BLaER1 (cell line): ENCODE data around the gene ARHGAP4.

Experiments used
- H3K27ac ChIP-seq: shearing (Covaris generic); formaldehyde crosslinking; 2 replicates; pipeline ENCODE4 v1.8.1; 2022
- H3K27me3 ChIP-seq: shearing (Covaris generic); formaldehyde crosslinking; 2 replicates; pipeline ENCODE4 v1.8.1; 2022
- H3K36me3 ChIP-seq: shearing (Covaris generic); formaldehyde crosslinking; 2 replicates; pipeline ENCODE4 v1.8.1; 2022
- H3K4me1 ChIP-seq: shearing (Covaris generic); formaldehyde crosslinking; 2 replicates; pipeline ENCODE4 v1.8.1; 2022
- H3K4me2 ChIP-seq: shearing (Covaris generic); formaldehyde crosslinking; 2 replicates; pipeline ENCODE4 v1.8.1; 2022
- H3K4me3 ChIP-seq: shearing (Covaris generic); formaldehyde crosslinking; 2 replicates; pipeline ENCODE4 v1.8.1; 2022
- H3K9ac ChIP-seq: shearing (Covaris generic); formaldehyde crosslinking; 2 replicates; pipeline ENCODE4 v1.8.1; 2022
- H3K9me3 ChIP-seq: shearing (Covaris generic); formaldehyde crosslinking; 2 replicates; pipeline ENCODE4 v1.8.1; 2022
- H4K20me1 ChIP-seq: shearing (Covaris generic); formaldehyde crosslinking; 2 replicates; pipeline ENCODE4 v1.8.1; 2022
- Cebpa-rat ChIP-seq: shearing (Covaris generic); IDR thresholded peaks from 2 replicates; pipeline ENCODE4 v1.8.1; 2022

ARHGAP4 gene

GRCh38 chrX:153871946-153872878, 53.9 kb downstream of the ARHGAP4 start:
- Histone ChIP-seq H3K4me2 (no peak overlapping the region), H4K20me1 (peaks cover 68% of the 10 kb centered on the region), H3K27ac (no peak overlapping the region), H3K9me3 (no peaks in the 10 kb centered on the region), H3K4me1 (peaks cover 19% of the 10 kb centered on the region), H3K9ac (no peak overlapping the region), H3K4me3 (no peak overlapping the region), H3K36me3 (peaks cover 17% of the 10 kb centered on the region; the same call in 1 of the 2 replicates), H3K27me3 (peaks cover 54% of the 10 kb centered on the region)
- TF ChIP-seq Cebpa-rat, result no peak

GRCh38 chrX:153871451-153871850, 54.6 kb downstream of the ARHGAP4 start:
- H3K4me3 ChIP-seq, result no peak overlapping the region
- no peak overlapping the region for H3K27ac ChIP-seq
- H3K36me3 ChIP-seq, result peaks cover 22% of the 10 kb centered on the region; the same call in 1 of the 2 replicates
- peaks cover 11% of the 10 kb centered on the region; the same call in 1 of the 2 replicates for H3K4me1 ChIP-seq
- H3K9ac ChIP-seq, result no peak overlapping the region
- peaks cover 63% of the 10 kb centered on the region for H4K20me1 ChIP-seq
- peaks cover 61% of the 10 kb centered on the region for H3K27me3 ChIP-seq
- no peak overlapping the region for H3K4me2 ChIP-seq
- no peaks in the 10 kb centered on the region; the same call in 1 of the 2 replicates for H3K9me3 ChIP-seq
- no peak for TF ChIP-seq Cebpa-rat

- Histone ChIP-seq H3K4me1 (peaks cover 8% of the 10 kb centered on the region; the same call in 1 of the 2 replicates), H3K9ac (no peak overlapping the region), H4K20me1 (peaks cover 58% of the 10 kb centered on the region), H3K27me3 (peaks cover 65% of the 10 kb centered on the region), H3K9me3 (no peaks in the 10 kb centered on the region; the same call in 1 of the 2 replicates), H3K36me3 (peaks cover 22% of the 10 kb centered on the region; the same call in 1 of the 2 replicates), H3K27ac (no peak overlapping the region), H3K4me2 (no peak overlapping the region), H3K4me3 (no peak overlapping the region)
- TF ChIP-seq Cebpa-rat, result no peak
These were observed 55.2 kb downstream of the ARHGAP4 start for GRCh38 chrX:153870791-153871360.

- Histone ChIP-seq H3K4me3 (no peak overlapping the region), H3K4me1 (peaks cover 8% of the 10 kb centered on the region; the same call in 1 of the 2 replicates), H3K9ac (no peak overlapping the region), H3K9me3 (no peaks in the 10 kb centered on the region; the same call in 1 of the 2 replicates), H3K27ac (no peak overlapping the region), H3K27me3 (peaks cover 69% of the 10 kb centered on the region), H4K20me1 (peaks cover 62% of the 10 kb centered on the region), H3K36me3 (peaks cover 22% of the 10 kb centered on the region; the same call in 1 of the 2 replicates), H3K4me2 (peak overlapping the region; percentile 5; the same call in 1 of the 2 replicates)
- no peak for TF ChIP-seq Cebpa-rat
These were observed 55.8 kb downstream of the ARHGAP4 start for GRCh38 chrX:153870288-153870690.

DNA sequence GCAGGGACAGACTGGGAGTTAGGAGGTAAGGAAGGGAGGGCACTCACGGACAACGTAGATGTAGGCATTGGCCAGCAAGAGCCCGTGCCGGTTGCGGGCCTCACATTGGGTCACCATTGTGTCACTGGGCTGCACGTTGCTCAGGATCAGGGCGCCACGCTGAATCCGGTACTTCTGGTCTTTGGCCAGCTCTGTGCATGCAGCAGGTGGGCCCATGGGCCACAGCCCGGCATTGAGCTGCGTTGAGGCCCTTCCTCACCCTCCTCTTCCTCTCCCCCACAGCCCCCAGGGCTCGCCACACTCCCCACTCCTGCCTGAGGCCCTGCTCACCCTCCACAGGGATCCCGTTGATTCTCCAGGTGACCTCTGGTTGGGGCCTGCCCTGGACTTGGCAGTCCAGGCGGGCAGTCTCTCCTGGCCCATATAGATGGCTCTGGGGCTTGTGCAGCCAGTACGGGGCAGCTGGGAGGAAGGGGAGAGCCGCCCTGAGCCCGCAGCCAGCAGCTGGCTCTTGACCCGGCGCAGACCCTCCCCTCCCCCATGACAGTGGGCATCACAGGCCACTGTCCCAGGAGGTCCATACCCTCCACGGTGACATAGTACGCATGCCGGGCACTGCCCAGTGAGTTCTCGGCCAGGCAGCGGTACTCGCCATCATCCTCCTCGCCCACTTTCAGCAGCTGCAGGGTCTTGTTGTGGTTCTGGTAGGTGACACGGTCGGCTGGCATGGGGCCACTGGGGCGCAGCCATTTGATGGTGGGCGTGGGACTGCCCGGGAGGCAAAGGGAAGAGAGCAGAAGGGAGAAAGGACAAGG, 56.4 kb downstream of the ARHGAP4 start:
- TF ChIP-seq Cebpa-rat, result no peak
- H3K9ac ChIP-seq, result no peak overlapping the region
- H3K4me1 ChIP-seq, result peaks cover 13% of the 10 kb centered on the region
- no peak overlapping the region for H3K27ac ChIP-seq
- peak overlapping the region; percentile 5; the same call in 1 of the 2 replicates for H3K4me2 ChIP-seq
- peaks cover 22% of the 10 kb centered on the region; the same call in 1 of the 2 replicates for H3K36me3 ChIP-seq
- H4K20me1 ChIP-seq, result peaks cover 62% of the 10 kb centered on the region
- no peaks in the 10 kb centered on the region; the same call in 1 of the 2 replicates for H3K9me3 ChIP-seq
- H3K4me3 ChIP-seq, result no peak overlapping the region
- H3K27me3 ChIP-seq, result peaks cover 71% of the 10 kb centered on the region

- H4K20me1 ChIP-seq, result peaks cover 60% of the 10 kb centered on the region
- H3K4me2 ChIP-seq, result no peak overlapping the region
- no peaks in the 10 kb centered on the region; the same call in 1 of the 2 replicates for H3K9me3 ChIP-seq
- peaks cover 22% of the 10 kb centered on the region; the same call in 1 of the 2 replicates for H3K36me3 ChIP-seq
- no peak overlapping the region for H3K4me3 ChIP-seq
- H3K9ac ChIP-seq, result no peak overlapping the region
- H3K27me3 ChIP-seq, result peaks cover 71% of the 10 kb centered on the region
- TF ChIP-seq Cebpa-rat, result no peak
- no peak overlapping the region for H3K27ac ChIP-seq
- H3K4me1 ChIP-seq, result peaks cover 22% of the 10 kb centered on the region
These were observed 57.2 kb downstream of the ARHGAP4 start for GRCh38 chrX:153868576-153869472.

- H4K20me1 ChIP-seq, result peaks cover 59% of the 10 kb centered on the region
- H3K9ac ChIP-seq, result no peak overlapping the region
- no peak overlapping the region for H3K4me2 ChIP-seq
- TF ChIP-seq Cebpa-rat, result no peak
- no peak overlapping the region for H3K27ac ChIP-seq
- H3K27me3 ChIP-seq, result peaks cover 71% of the 10 kb centered on the region
- no peak overlapping the region for H3K4me3 ChIP-seq
- H3K9me3 ChIP-seq, result no peaks in the 10 kb centered on the region; the same call in 1 of the 2 replicates
- peaks cover 22% of the 10 kb centered on the region; the same call in 1 of the 2 replicates for H3K36me3 ChIP-seq
- H3K4me1 ChIP-seq, result peaks cover 34% of the 10 kb centered on the region
These were observed 58.4 kb downstream of the ARHGAP4 start for GRCh38 chrX:153867671-153868070.

DNA sequence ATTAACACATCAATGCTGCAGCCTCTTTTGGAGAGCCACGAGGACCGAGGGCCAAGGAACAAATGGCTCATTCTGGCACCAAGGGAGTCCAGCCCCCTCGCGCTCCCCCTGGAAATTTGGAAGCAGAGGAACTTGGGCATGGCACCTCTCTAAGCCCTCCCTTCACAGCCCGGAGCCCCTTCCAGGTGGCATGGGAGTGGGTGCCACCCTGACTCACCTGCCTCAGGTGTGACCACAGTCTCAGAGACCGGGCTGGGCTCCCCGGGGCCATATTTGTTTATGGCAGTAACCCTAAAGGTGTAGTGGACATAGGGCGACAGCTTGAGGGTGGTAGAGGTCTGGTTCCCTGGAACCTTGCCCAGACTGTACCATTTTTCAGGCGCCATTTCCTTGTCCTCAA, 58.9 kb downstream of the ARHGAP4 start:
- Histone ChIP-seq H3K36me3 (peaks cover 22% of the 10 kb centered on the region; the same call in 1 of the 2 replicates), H3K4me3 (no peak overlapping the region), H3K4me1 (peaks cover 35% of the 10 kb centered on the region), H3K9ac (no peak overlapping the region), H3K4me2 (no peak overlapping the region), H3K27me3 (peaks cover 71% of the 10 kb centered on the region), H3K9me3 (no peaks in the 10 kb centered on the region; the same call in 1 of the 2 replicates), H3K27ac (no peak overlapping the region), H4K20me1 (peaks cover 59% of the 10 kb centered on the region; the same call in 1 of the 2 replicates)
- no peak for TF ChIP-seq Cebpa-rat
